Activated CD4-positive, alpha-beta T cell treated with anti-CD3 and anti-CD28 coated beads, Interleukin-2, amount 50 U/mL, for 48 hours (primary cell): ENCODE data around the gene SAMHD1.
"Not testable (repeated sequence)": the region's sequence is repeated elsewhere in the genome, so short reads cannot be mapped to it uniquely, and the experiment has no call there.

ENCODE experiments used
- DNase-seq, 2 experiments: peaks; one replicate each; pipeline ENCODE4 v3.0.0-alpha.2; 2020

Gene SAMHD1

GRCh38 chr20:36850759-36851158 is 100.7 kb downstream of the SAMHD1 start:
- DNase-seq = no peak

- DNase-seq = no peak
Observed at GRCh38 chr20:36849333-36850065, 102.0 kb downstream of the SAMHD1 start.

- DNase-seq = no peak
Observed at GRCh38 chr20:36848677-36849076, 102.8 kb downstream of the SAMHD1 start.

- DNase-seq = no peak
Observed at GRCh38 chr20:36848078-36848660, 103.3 kb downstream of the SAMHD1 start.

GRCh38 chr20:36847710-36848040 is 103.8 kb downstream of the SAMHD1 start:
- no peak for DNase-seq

GRCh38 chr20:36847009-36847709 is 104.3 kb downstream of the SAMHD1 start:
- DNase-seq = no peak

GRCh38 chr20:36845288-36845971 is 106.1 kb downstream of the SAMHD1 start:
- no peak for DNase-seq

GRCh38 chr20:36841030-36841429 is 110.5 kb downstream of the SAMHD1 start:
- DNase-seq = not testable (repeated sequence)
